ENCODE data around the gene SULT6B1. TPM values are rescaled to one million over a fixed set of nuclear protein-coding genes. Genes with fewer than 3 reads are reported as not detected.
A peak's percentile ranks its signal among the peaks of the same experiment; 100 is the strongest.

The SULT6B1 gene
- total RNA-seq, 1 experiment from 2014 or later, result not detected

GRCh38 chr2:37180006-37180639 lies 8.3 kb downstream of the SULT6B1 start:
- Histone ChIP-seq H3K9me3 (ENCODE audit: low read depth, low read length, poor library complexity, severe bottlenecking) (no peaks in the 10 kb centered on the region), H3K4me1 (ENCODE audit: insufficient read depth, low read length, poor library complexity, severe bottlenecking) (no peaks in the 10 kb centered on the region), H3K4me3 (ENCODE audit: low read depth, low read length, poor library complexity, severe bottlenecking) (no peak overlapping the region), H3K27me3 (replicated peaks; ENCODE audit: insufficient read depth, low read depth, low read length, poor library complexity) (no peaks in the 10 kb centered on the region), H3K27ac (ENCODE audit: low read depth, low read length, poor library complexity, severe bottlenecking) (no peak overlapping the region), H3K36me3 (ENCODE audit: insufficient read depth, low read length, poor library complexity, severe bottlenecking) (no peaks in the 10 kb centered on the region)
- no peak for DNase-seq (ENCODE audit: low spot score)
- intact Hi-C loops (cut with micrococcal nuclease; ENCODE audit: unreplicated experiment), result no loop called here
- BruUV-seq (replicated peaks), result no TSS peak
- ChIA-PET CTCF (no interaction called here), POLR2A (ENCODE audit: low non-redundant PET) (no interaction called here)
- TF ChIP-seq EZH2 (IDR thresholded peaks at IDR 0.05; ENCODE audit: borderline replicate concordance, low read depth, low read length, poor library complexity, severe bottlenecking) (no peak), CTCF (conservative IDR thresholded peaks at IDR 0.05; ENCODE audit: low read depth, low read length) (peak; percentile 32; the same call in 1 of the 2 replicates)

- Histone ChIP-seq H3K27ac (ENCODE audit: low read depth, low read length, poor library complexity, severe bottlenecking) (no peak overlapping the region), H3K4me1 (ENCODE audit: insufficient read depth, low read length, poor library complexity, severe bottlenecking) (no peaks in the 10 kb centered on the region), H3K4me3 (ENCODE audit: low read depth, low read length, poor library complexity, severe bottlenecking) (no peak overlapping the region), H3K36me3 (ENCODE audit: insufficient read depth, low read length, poor library complexity, severe bottlenecking) (no peaks in the 10 kb centered on the region), H3K27me3 (replicated peaks; ENCODE audit: insufficient read depth, low read depth, low read length, poor library complexity) (no peaks in the 10 kb centered on the region), H3K9me3 (ENCODE audit: low read depth, low read length, poor library complexity, severe bottlenecking) (no peaks in the 10 kb centered on the region)
- POLR2A ChIA-PET (ENCODE audit: low non-redundant PET), result no interaction called here
- no peak for DNase-seq (ENCODE audit: low spot score)
- TF ChIP-seq EZH2 (IDR thresholded peaks at IDR 0.05; ENCODE audit: borderline replicate concordance, low read depth, low read length, poor library complexity, severe bottlenecking) (no peak), CTCF (conservative IDR thresholded peaks at IDR 0.05; ENCODE audit: low read depth, low read length) (no peak)
- CTCF ChIA-PET, result no interaction called here
- no TSS peak for BruUV-seq (replicated peaks)
- intact Hi-C loops (cut with micrococcal nuclease; ENCODE audit: unreplicated experiment), result no loop called here
Measured at GRCh38 chr2:37173741-37174140, 14.7 kb downstream of the SULT6B1 start.

DNA sequence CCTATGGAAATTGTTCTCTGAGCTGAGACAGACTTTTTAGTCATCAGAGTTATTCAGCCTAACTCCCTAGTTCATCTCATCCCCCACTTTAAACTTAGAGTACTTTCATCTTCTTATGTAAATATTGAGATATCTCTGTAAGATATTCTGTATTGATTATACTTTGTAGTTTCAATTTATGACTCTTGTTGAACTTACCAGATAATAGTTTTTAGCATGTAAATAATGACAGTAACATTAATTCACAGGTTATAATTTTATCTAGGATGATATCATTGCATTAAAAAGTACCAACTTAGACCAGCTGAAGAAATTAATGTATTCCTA lies 16.9 kb downstream of the SULT6B1 start:
- intact Hi-C loops (cut with micrococcal nuclease; ENCODE audit: unreplicated experiment), result no loop called here
- Histone ChIP-seq H3K4me1 (ENCODE audit: insufficient read depth, low read length, poor library complexity, severe bottlenecking) (no peaks in the 10 kb centered on the region), H3K36me3 (ENCODE audit: insufficient read depth, low read length, poor library complexity, severe bottlenecking) (no peaks in the 10 kb centered on the region), H3K4me3 (ENCODE audit: low read depth, low read length, poor library complexity, severe bottlenecking) (no peak overlapping the region), H3K27me3 (replicated peaks; ENCODE audit: insufficient read depth, low read depth, low read length, poor library complexity) (no peaks in the 10 kb centered on the region), H3K27ac (ENCODE audit: low read depth, low read length, poor library complexity, severe bottlenecking) (no peak overlapping the region), H3K9me3 (ENCODE audit: low read depth, low read length, poor library complexity, severe bottlenecking) (no peaks in the 10 kb centered on the region)
- POLR2A ChIA-PET (ENCODE audit: low non-redundant PET), result no interaction called here
- TF ChIP-seq CTCF (conservative IDR thresholded peaks at IDR 0.05; ENCODE audit: low read depth, low read length), result no peak
- no peak for TF ChIP-seq EZH2 (IDR thresholded peaks at IDR 0.05; ENCODE audit: borderline replicate concordance, low read depth, low read length, poor library complexity, severe bottlenecking)
- no TSS peak for BruUV-seq (replicated peaks)
- DNase-seq (ENCODE audit: low spot score), result no peak
- CTCF ChIA-PET, result no interaction called here

All from A673 (cell line).